GM20431 (cell line): ENCODE measurements around the gene L1CAM.

Experiments used
- in situ Hi-C: fragments of 300-500 bp; cut with MseI, MboI; formaldehyde crosslinking; loops from one replicate; pipeline ENCODE4 v1.15.0; 2020; ENCODE audit warnings: low sequenced_read_pairs; ENCODE audit not compliant: unreplicated experiment

Gene L1CAM

GRCh38 chrX:153925739-153926551 lies 40.0 kb upstream of the L1CAM start, which contains the start of gene ARHGAP4:
TSS of gene ARHGAP4 (minus strand) at chrX:153926264. CDS start at chrX:153926202, 62 bp downstream.
- in situ Hi-C loops = no loop called here

GRCh38 chrX:153925387-153925738 lies 39.4 kb upstream of the L1CAM start:
- in situ Hi-C loops = no loop called here

- in situ Hi-C loops = no loop called here
Observed at GRCh38 chrX:153924149-153924861, 38.3 kb upstream of the L1CAM start.

- in situ Hi-C loops = no loop called here
Observed at GRCh38 chrX:153922932-153923857, 37.2 kb upstream of the L1CAM start.

GRCh38 chrX:153921511-153922446 lies 35.8 kb upstream of the L1CAM start:
- in situ Hi-C loops = no loop called here

GRCh38 chrX:153921070-153921469 lies 35.1 kb upstream of the L1CAM start:
- in situ Hi-C loops = no loop called here

GRCh38 chrX:153920546-153920945 lies 34.6 kb upstream of the L1CAM start:
- in situ Hi-C loops = no loop called here

GRCh38 chrX:153919281-153919680 lies 33.3 kb upstream of the L1CAM start:
- in situ Hi-C loops = no loop called here

GRCh38 chrX:153917869-153918268 lies 31.9 kb upstream of the L1CAM start:
- in situ Hi-C loops = no loop called here

GRCh38 chrX:153913701-153914100 lies 27.7 kb upstream of the L1CAM start:
- in situ Hi-C loops = no loop called here

- in situ Hi-C loops = no loop called here
Observed at GRCh38 chrX:153913211-153913610, 27.2 kb upstream of the L1CAM start.

- in situ Hi-C loops = no loop called here
Observed at GRCh38 chrX:153911798-153912197, 25.8 kb upstream of the L1CAM start.

GRCh38 chrX:153910446-153910845 lies 24.5 kb upstream of the L1CAM start:
- in situ Hi-C loops = no loop called here

GRCh38 chrX:153909980-153910360 lies 24.0 kb upstream of the L1CAM start:
- in situ Hi-C loops = no loop called here

GRCh38 chrX:153909024-153909979 lies 23.3 kb upstream of the L1CAM start:
- in situ Hi-C loops = no loop called here

GRCh38 chrX:153908219-153908860 lies 22.4 kb upstream of the L1CAM start:
- in situ Hi-C loops = no loop called here

GRCh38 chrX:153907456-153907855 lies 21.5 kb upstream of the L1CAM start:
- in situ Hi-C loops = no loop called here
